ENCODE results near the gene ZFYVE16. TPM values are rescaled to one million over a fixed set of nuclear protein-coding genes. Genes with fewer than 3 reads are reported as not detected.
"Not testable (repeated sequence)": the region's sequence is repeated elsewhere in the genome, so short reads cannot be mapped to it uniquely, and the experiment has no call there.

The ZFYVE16 gene
- total RNA-seq, 1 donor from 2014 or later, result 26.9 TPM

GRCh38 chr5:80439213-80439612 is 31.3 kb downstream of the ZFYVE16 start:
- DNase-seq (ENCODE audit: low read depth), result no peak
- no peak for TF ChIP-seq CTCF (conservative IDR thresholded peaks at IDR 0.05; ENCODE audit: low read depth, low read length)
- H3K4me3 ChIP-seq (ENCODE audit: low read depth, low read length), result no peak overlapping the region

- no peak for TF ChIP-seq CTCF (conservative IDR thresholded peaks at IDR 0.05; ENCODE audit: low read depth, low read length)
- no peak overlapping the region for H3K4me3 ChIP-seq (ENCODE audit: low read depth, low read length)
- DNase-seq (ENCODE audit: low read depth), result no peak
Measured at GRCh38 chr5:80442742-80443141, 34.9 kb downstream of the ZFYVE16 start.

GRCh38 chr5:80453366-80453765 is 45.5 kb downstream of the ZFYVE16 start:
- no peak for TF ChIP-seq CTCF (conservative IDR thresholded peaks at IDR 0.05; ENCODE audit: low read depth, low read length)
- DNase-seq (ENCODE audit: low read depth), result no peak
- H3K4me3 ChIP-seq (ENCODE audit: low read depth, low read length), result no peak overlapping the region

- H3K4me3 ChIP-seq (ENCODE audit: low read depth, low read length), result no peak overlapping the region
- DNase-seq (ENCODE audit: low read depth), result no peak
- TF ChIP-seq CTCF (conservative IDR thresholded peaks at IDR 0.05; ENCODE audit: low read depth, low read length), result no peak
Measured at GRCh38 chr5:80463269-80463668, 55.4 kb downstream of the ZFYVE16 start.

GRCh38 chr5:80466669-80467485 is 59.0 kb downstream of the ZFYVE16 start:
- TF ChIP-seq CTCF (conservative IDR thresholded peaks at IDR 0.05; ENCODE audit: low read depth, low read length), result no peak
- no peak overlapping the region for H3K4me3 ChIP-seq (ENCODE audit: low read depth, low read length)
- DNase-seq (ENCODE audit: low read depth), result no peak

- DNase-seq (ENCODE audit: low read depth), result no peak
- no peak overlapping the region for H3K4me3 ChIP-seq (ENCODE audit: low read depth, low read length)
- no peak for TF ChIP-seq CTCF (conservative IDR thresholded peaks at IDR 0.05; ENCODE audit: low read depth, low read length)
Measured at GRCh38 chr5:80468131-80468530, 60.3 kb downstream of the ZFYVE16 start.

GRCh38 chr5:80470631-80471030 is 62.8 kb downstream of the ZFYVE16 start:
- H3K4me3 ChIP-seq (ENCODE audit: low read depth, low read length); DNase-seq (ENCODE audit: low read depth): not testable (repeated sequence)

Measured in epithelial cell of proximal tubule (primary cell).